Activated T-helper 2 cell treated with anti-CD3 and anti-CD28 coated beads, Interferon-gamma antibody, Interleukin-2, Interleukin-4, amounts not matched to agents 10 μg/mL and 5 μg/mL and 100 μg/mL, durations not matched to agents 14 hours and 24 hours and 36 hours (primary cell): Measurements from ENCODE around the gene TFDP1. TPM values are rescaled to one million over a fixed set of nuclear protein-coding genes. Genes with fewer than 3 reads are reported as not detected.

ENCODE experiments used
- DNase-seq: peaks from one replicate; pipeline ENCODE4 v3.0.0; 2021; ENCODE audit warnings: low spot score
- H3K27ac Mint-ChIP-seq: one replicate; pipeline ENCODE4 v1.8.0; 2021; ENCODE audit warnings: mixed read lengths
- H3K27me3 Mint-ChIP-seq: one replicate; pipeline ENCODE4 v1.8.0; 2021; ENCODE audit warnings: low read depth, mixed read lengths
- H3K36me3 Mint-ChIP-seq: one replicate; pipeline ENCODE4 v1.8.0; 2021; ENCODE audit warnings: low read depth, mixed read lengths
- H3K4me1 Mint-ChIP-seq: one replicate; pipeline ENCODE4 v1.8.0; 2021; ENCODE audit warnings: low read depth, mixed read lengths
- H3K4me3 Mint-ChIP-seq: one replicate; pipeline ENCODE4 v1.8.0; 2021; ENCODE audit warnings: low read depth, mild to moderate bottlenecking, moderate library complexity, mixed read lengths
- H3K9me3 Mint-ChIP-seq: one replicate; pipeline ENCODE4 v1.8.0; 2021; ENCODE audit warnings: mixed read lengths
- intact Hi-C: fragments of 100-400 bp; cut with micrococcal nuclease; formaldehyde crosslinking; loops from one replicate; pipeline ENCODE4 v1.15.1; 2023
- total RNA-seq: library from RNA; stranded (reverse); gene quantifications from 2 replicates; pipeline ENCODE4 v1.2.3, GENCODE V29; 2022

TFDP1 gene
- total RNA-seq, 1 donor from 2014 or later, result 164 TPM

GRCh38 chr13:113544896-113545295 lies 39.7 kb upstream of the TFDP1 start:
- DNase-seq, result no peak
- Mint-ChIP-seq H3K4me1 (no peaks in the 10 kb centered on the region), H3K4me3 (no peak overlapping the region), H3K36me3 (peaks cover 21% of the 10 kb centered on the region), H3K27ac (no peak overlapping the region), H3K27me3 (no peaks in the 10 kb centered on the region), H3K9me3 (no peaks in the 10 kb centered on the region)
- intact Hi-C loops, result no loop called here

- intact Hi-C loops, result no loop called here
- Mint-ChIP-seq H3K27me3 (no peaks in the 10 kb centered on the region), H3K27ac (no peak overlapping the region), H3K4me1 (no peaks in the 10 kb centered on the region), H3K4me3 (no peak overlapping the region), H3K36me3 (peaks cover 15% of the 10 kb centered on the region), H3K9me3 (no peaks in the 10 kb centered on the region)
- DNase-seq, result no peak
Measured at GRCh38 chr13:113545455-113545930, 39.1 kb upstream of the TFDP1 start.

GRCh38 chr13:113545931-113546516 lies 38.5 kb upstream of the TFDP1 start:
- no peaks in the 10 kb centered on the region for H3K27me3 Mint-ChIP-seq
- no peaks in the 10 kb centered on the region for H3K9me3 Mint-ChIP-seq
- H3K36me3 Mint-ChIP-seq, result peaks cover 10% of the 10 kb centered on the region
- H3K4me1 Mint-ChIP-seq, result no peaks in the 10 kb centered on the region
- no peak for DNase-seq
- no peak overlapping the region for H3K4me3 Mint-ChIP-seq
- intact Hi-C loops, result no loop called here
- no peak overlapping the region for H3K27ac Mint-ChIP-seq

GRCh38 chr13:113546571-113547237 lies 37.8 kb upstream of the TFDP1 start:
- intact Hi-C loops, result no loop called here
- DNase-seq, result no peak
- H3K4me1 Mint-ChIP-seq, result no peaks in the 10 kb centered on the region
- no peaks in the 10 kb centered on the region for H3K9me3 Mint-ChIP-seq
- no peaks in the 10 kb centered on the region for H3K27me3 Mint-ChIP-seq
- H3K36me3 Mint-ChIP-seq, result peaks cover 6% of the 10 kb centered on the region
- H3K4me3 Mint-ChIP-seq, result no peak overlapping the region
- no peak overlapping the region for H3K27ac Mint-ChIP-seq

GRCh38 chr13:113547238-113547971 lies 37.1 kb upstream of the TFDP1 start:
- Mint-ChIP-seq H3K36me3 (peaks cover 6% of the 10 kb centered on the region), H3K9me3 (no peaks in the 10 kb centered on the region), H3K27me3 (no peaks in the 10 kb centered on the region), H3K27ac (no peak overlapping the region), H3K4me1 (no peaks in the 10 kb centered on the region), H3K4me3 (no peak overlapping the region)
- DNase-seq, result no peak
- intact Hi-C loops, result no loop called here

GRCh38 chr13:113548171-113548641 lies 36.3 kb upstream of the TFDP1 start:
- Mint-ChIP-seq H3K27me3 (no peaks in the 10 kb centered on the region), H3K27ac (no peak overlapping the region), H3K4me1 (no peaks in the 10 kb centered on the region), H3K36me3 (peaks cover 6% of the 10 kb centered on the region), H3K9me3 (no peaks in the 10 kb centered on the region), H3K4me3 (no peak overlapping the region)
- intact Hi-C loops, result no loop called here
- no peak for DNase-seq

GRCh38 chr13:113548778-113549621 lies 35.6 kb upstream of the TFDP1 start:
- no peaks in the 10 kb centered on the region for H3K9me3 Mint-ChIP-seq
- no peaks in the 10 kb centered on the region for H3K27me3 Mint-ChIP-seq
- H3K36me3 Mint-ChIP-seq, result no peaks in the 10 kb centered on the region
- intact Hi-C loops, result no loop called here
- DNase-seq, result no peak
- no peak overlapping the region for H3K27ac Mint-ChIP-seq
- H3K4me3 Mint-ChIP-seq, result no peak overlapping the region
- no peaks in the 10 kb centered on the region for H3K4me1 Mint-ChIP-seq

GRCh38 chr13:113550453-113550852 lies 34.1 kb upstream of the TFDP1 start:
- no peak for DNase-seq
- H3K36me3 Mint-ChIP-seq, result no peaks in the 10 kb centered on the region
- no peaks in the 10 kb centered on the region for H3K9me3 Mint-ChIP-seq
- no peaks in the 10 kb centered on the region for H3K27me3 Mint-ChIP-seq
- H3K4me3 Mint-ChIP-seq, result no peak overlapping the region
- H3K4me1 Mint-ChIP-seq, result no peaks in the 10 kb centered on the region
- no peak overlapping the region for H3K27ac Mint-ChIP-seq
- intact Hi-C loops, result no loop called here

GRCh38 chr13:113551081-113552000 lies 33.2 kb upstream of the TFDP1 start:
- DNase-seq, result no peak
- H3K4me3 Mint-ChIP-seq, result no peak overlapping the region
- no peaks in the 10 kb centered on the region for H3K27me3 Mint-ChIP-seq
- H3K36me3 Mint-ChIP-seq, result no peaks in the 10 kb centered on the region
- no peaks in the 10 kb centered on the region for H3K4me1 Mint-ChIP-seq
- no peaks in the 10 kb centered on the region for H3K9me3 Mint-ChIP-seq
- H3K27ac Mint-ChIP-seq, result no peak overlapping the region
- intact Hi-C loops, result no loop called here

GRCh38 chr13:113552079-113552478 lies 32.5 kb upstream of the TFDP1 start:
- intact Hi-C loops, result no loop called here
- Mint-ChIP-seq H3K27ac (no peak overlapping the region), H3K27me3 (no peaks in the 10 kb centered on the region), H3K9me3 (no peaks in the 10 kb centered on the region), H3K4me3 (no peak overlapping the region), H3K36me3 (no peaks in the 10 kb centered on the region), H3K4me1 (no peaks in the 10 kb centered on the region)
- DNase-seq, result no peak

GRCh38 chr13:113552786-113553434 lies 31.6 kb upstream of the TFDP1 start:
- Mint-ChIP-seq H3K36me3 (no peaks in the 10 kb centered on the region), H3K27ac (no peak overlapping the region), H3K4me1 (no peaks in the 10 kb centered on the region), H3K4me3 (no peak overlapping the region), H3K9me3 (no peaks in the 10 kb centered on the region), H3K27me3 (no peaks in the 10 kb centered on the region)
- intact Hi-C loops, result no loop called here
- no peak for DNase-seq
